ENCODE results near the gene DENND1A. TPM values are rescaled to one million over a fixed set of nuclear protein-coding genes. Genes with fewer than 3 reads are reported as not detected.

The DENND1A gene
- total RNA-seq, 1 donor from 2014 or later: 48.1 TPM

- Histone ChIP-seq H3K9me3 (ENCODE audit: low read depth) (no peaks in the 10 kb centered on the region), H3K36me3 (peaks cover 4% of the 10 kb centered on the region), H3K27me3 (no peaks in the 10 kb centered on the region), H3F3A (ENCODE audit: low read depth) (no peaks in the 10 kb centered on the region), H3K4me2 (no peak overlapping the region), H3K9ac (no peak overlapping the region), H3K4me3 (no peak overlapping the region), H3K4me1 (peaks cover 34% of the 10 kb centered on the region), H4K20me1 (ENCODE audit: low read depth) (peaks cover 13% of the 10 kb centered on the region), H3K79me2 (ENCODE audit: low read depth) (no peaks in the 10 kb centered on the region), H3K27ac (no peak overlapping the region), H2AFZ (replicated peaks) (no peak overlapping the region)
- H3K9me3 Mint-ChIP-seq: peaks cover 7% of the 10 kb centered on the region
- TF ChIP-seq EZH2 (IDR thresholded peaks at IDR 0.05) (no peak), EZH2phosphoT487 (IDR thresholded peaks at IDR 0.05) (no peak), CTCF (IDR thresholded peaks at IDR 0.05) (no peak)
- H3K36me3 Mint-ChIP-seq: peaks cover 13% of the 10 kb centered on the region
- H3K4me1 Mint-ChIP-seq: peaks cover 37% of the 10 kb centered on the region
- H3K27ac Mint-ChIP-seq: peak overlapping the region; percentile 59
- peaks cover 14% of the 10 kb centered on the region for H3K27me3 Mint-ChIP-seq (ENCODE audit: insufficient read depth, low read depth)
- DNase-seq (ENCODE audit: low spot score): peak; percentile 50
- H3K4me3 Mint-ChIP-seq: no peak overlapping the region
Measured at GRCh38 chr9:123425261-123425821, 504.6 kb downstream of the DENND1A start.

GRCh38 chr9:123424552-123425225, 505.2 kb downstream of the DENND1A start:
- Mint-ChIP-seq H3K27me3 (ENCODE audit: insufficient read depth, low read depth) (peaks cover 13% of the 10 kb centered on the region), H3K27ac (no peak overlapping the region), H3K36me3 (peaks cover 12% of the 10 kb centered on the region), H3K4me1 (peaks cover 43% of the 10 kb centered on the region), H3K4me3 (no peak overlapping the region), H3K9me3 (peaks cover 7% of the 10 kb centered on the region)
- no peaks in the 10 kb centered on the region for H3F3A ChIP-seq (ENCODE audit: low read depth)
- H3K4me3 ChIP-seq: no peak overlapping the region
- no peak overlapping the region for H3K9ac ChIP-seq
- no peak overlapping the region for H2AFZ ChIP-seq (replicated peaks)
- TF ChIP-seq EZH2 (IDR thresholded peaks at IDR 0.05) (no peak), EZH2phosphoT487 (IDR thresholded peaks at IDR 0.05) (no peak), CTCF (IDR thresholded peaks at IDR 0.05) (no peak)
- H3K27ac ChIP-seq: no peak overlapping the region
- no peaks in the 10 kb centered on the region for H3K27me3 ChIP-seq
- H4K20me1 ChIP-seq (ENCODE audit: low read depth): peaks cover 15% of the 10 kb centered on the region
- peaks cover 41% of the 10 kb centered on the region for H3K4me1 ChIP-seq
- H3K36me3 ChIP-seq: peaks cover 1% of the 10 kb centered on the region
- H3K9me3 ChIP-seq (ENCODE audit: low read depth): no peaks in the 10 kb centered on the region
- no peak for DNase-seq (ENCODE audit: low spot score)
- H3K79me2 ChIP-seq (ENCODE audit: low read depth): no peaks in the 10 kb centered on the region
- H3K4me2 ChIP-seq: no peak overlapping the region

GRCh38 chr9:123424131-123424530, 505.8 kb downstream of the DENND1A start:
- no peak overlapping the region for H3K4me3 ChIP-seq
- H3K9ac ChIP-seq: no peak overlapping the region
- no peak overlapping the region for H3K4me3 Mint-ChIP-seq
- H3K27me3 ChIP-seq: no peaks in the 10 kb centered on the region
- peaks cover 4% of the 10 kb centered on the region for H3K9me3 Mint-ChIP-seq
- H3K4me2 ChIP-seq: no peak overlapping the region
- no peak for DNase-seq (ENCODE audit: low spot score)
- no peak for TF ChIP-seq EZH2phosphoT487 (IDR thresholded peaks at IDR 0.05)
- no peak for TF ChIP-seq EZH2 (IDR thresholded peaks at IDR 0.05)
- TF ChIP-seq CTCF (IDR thresholded peaks at IDR 0.05): no peak
- H3K4me1 Mint-ChIP-seq: peaks cover 49% of the 10 kb centered on the region
- H3K36me3 ChIP-seq: no peaks in the 10 kb centered on the region
- no peaks in the 10 kb centered on the region for H3F3A ChIP-seq (ENCODE audit: low read depth)
- no peak overlapping the region for H3K27ac ChIP-seq
- peaks cover 15% of the 10 kb centered on the region for H4K20me1 ChIP-seq (ENCODE audit: low read depth)
- H3K4me1 ChIP-seq: peaks cover 46% of the 10 kb centered on the region
- H3K27me3 Mint-ChIP-seq (ENCODE audit: insufficient read depth, low read depth): peaks cover 10% of the 10 kb centered on the region
- peaks cover 8% of the 10 kb centered on the region for H3K36me3 Mint-ChIP-seq
- H3K9me3 ChIP-seq (ENCODE audit: low read depth): no peaks in the 10 kb centered on the region
- H3K27ac Mint-ChIP-seq: no peak overlapping the region
- H2AFZ ChIP-seq (replicated peaks): no peak overlapping the region
- no peaks in the 10 kb centered on the region for H3K79me2 ChIP-seq (ENCODE audit: low read depth)
